ENCODE data around the gene CLDND2. TPM values are rescaled to one million over a fixed set of nuclear protein-coding genes. Genes with fewer than 3 reads are reported as not detected.
A peak's percentile ranks its signal among the peaks of the same experiment; 100 is the strongest.

The CLDND2 gene
- total RNA-seq, 1 donor from 2014 or later, result not detected

DNA sequence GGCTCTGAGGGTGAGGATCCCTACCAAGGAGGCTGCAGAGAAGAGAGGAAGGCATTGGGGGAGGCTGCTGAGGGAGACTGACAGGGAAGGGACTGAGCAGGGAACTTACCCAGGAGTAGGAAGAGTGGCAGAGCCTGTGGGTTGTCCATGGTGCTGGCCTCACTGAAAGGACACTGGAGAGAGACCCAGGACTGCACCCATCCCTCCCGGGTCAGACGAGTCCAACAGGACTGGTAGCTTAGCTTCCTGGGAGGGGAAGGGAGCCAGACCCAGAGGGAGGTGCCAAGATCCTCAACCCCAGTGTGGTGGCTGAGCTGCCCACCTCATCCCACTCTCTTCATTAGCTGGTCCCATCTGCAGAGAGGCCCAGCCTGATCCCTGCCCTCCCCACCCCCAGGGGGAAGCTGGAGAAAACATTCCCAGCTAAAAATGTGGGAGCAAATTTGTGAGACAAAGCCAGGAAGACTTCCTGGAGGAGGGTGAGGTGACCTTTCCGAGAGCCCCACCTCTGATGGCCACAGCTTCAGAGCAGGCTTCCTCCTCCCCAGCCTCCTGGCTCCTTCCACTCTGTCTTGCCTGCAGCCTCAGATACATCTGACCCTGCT is 26.7 kb downstream of the CLDND2 start, which contains the start of gene VSIG10L:
Gene VSIG10L (minus strand): TSS at position 164 of the 605 bp plus-strand sequence. CDS start 15 bp downstream, at position 149.
- H3K4me3 ChIP-seq, result no peak within 1 kb of the TSS
- H4K20me1 ChIP-seq (ENCODE audit: low read depth), result no peaks in the 10 kb centered on the region
- Mint-ChIP-seq H3K27me3 (ENCODE audit: insufficient read depth, low read depth) (peaks cover 6% of the 10 kb centered on the region), H3K4me3 (peak within 1 kb of the TSS; percentile 84), H3K27ac (peak within 1 kb of the TSS; percentile 9), H3K4me1 (peaks cover 8% of the 10 kb centered on the region), H3K9me3 (no peaks in the 10 kb centered on the region), H3K36me3 (peaks cover 6% of the 10 kb centered on the region)
- no peaks in the 10 kb centered on the region for H3K36me3 ChIP-seq
- H2AFZ ChIP-seq (replicated peaks), result no peak within 1 kb of the TSS
- H3K4me2 ChIP-seq, result no peak within 1 kb of the TSS
- DNase-seq (ENCODE audit: low spot score), result no peak
- no peaks in the 10 kb centered on the region for H3K79me2 ChIP-seq (ENCODE audit: low read depth)
- H3K9ac ChIP-seq, result no peak within 1 kb of the TSS
- peaks cover 24% of the 10 kb centered on the region for H3K27me3 ChIP-seq
- H3K9me3 ChIP-seq (ENCODE audit: low read depth), result no peaks in the 10 kb centered on the region
- TF ChIP-seq EZH2 (IDR thresholded peaks at IDR 0.05), result no peak
- no peak for TF ChIP-seq EZH2phosphoT487 (IDR thresholded peaks at IDR 0.05)
- TF ChIP-seq, protein P1, sequence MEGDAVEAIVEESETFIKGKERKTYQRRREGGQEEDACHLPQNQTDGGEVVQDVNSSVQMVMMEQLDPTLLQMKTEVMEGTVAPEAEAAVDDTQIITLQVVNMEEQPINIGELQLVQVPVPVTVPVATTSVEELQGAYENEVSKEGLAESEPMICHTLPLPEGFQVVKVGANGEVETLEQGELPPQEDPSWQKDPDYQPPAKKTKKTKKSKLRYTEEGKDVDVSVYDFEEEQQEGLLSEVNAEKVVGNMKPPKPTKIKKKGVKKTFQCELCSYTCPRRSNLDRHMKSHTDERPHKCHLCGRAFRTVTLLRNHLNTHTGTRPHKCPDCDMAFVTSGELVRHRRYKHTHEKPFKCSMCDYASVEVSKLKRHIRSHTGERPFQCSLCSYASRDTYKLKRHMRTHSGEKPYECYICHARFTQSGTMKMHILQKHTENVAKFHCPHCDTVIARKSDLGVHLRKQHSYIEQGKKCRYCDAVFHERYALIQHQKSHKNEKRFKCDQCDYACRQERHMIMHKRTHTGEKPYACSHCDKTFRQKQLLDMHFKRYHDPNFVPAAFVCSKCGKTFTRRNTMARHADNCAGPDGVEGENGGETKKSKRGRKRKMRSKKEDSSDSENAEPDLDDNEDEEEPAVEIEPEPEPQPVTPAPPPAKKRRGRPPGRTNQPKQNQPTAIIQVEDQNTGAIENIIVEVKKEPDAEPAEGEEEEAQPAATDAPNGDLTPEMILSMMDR (IDR thresholded peaks at IDR 0.05), result no peak
- no peak within 1 kb of the TSS for H3K27ac ChIP-seq
- H3K4me1 ChIP-seq, result peaks cover 4% of the 10 kb centered on the region
- peaks cover 6% of the 10 kb centered on the region for H3F3A ChIP-seq (ENCODE audit: low read depth)

DNA sequence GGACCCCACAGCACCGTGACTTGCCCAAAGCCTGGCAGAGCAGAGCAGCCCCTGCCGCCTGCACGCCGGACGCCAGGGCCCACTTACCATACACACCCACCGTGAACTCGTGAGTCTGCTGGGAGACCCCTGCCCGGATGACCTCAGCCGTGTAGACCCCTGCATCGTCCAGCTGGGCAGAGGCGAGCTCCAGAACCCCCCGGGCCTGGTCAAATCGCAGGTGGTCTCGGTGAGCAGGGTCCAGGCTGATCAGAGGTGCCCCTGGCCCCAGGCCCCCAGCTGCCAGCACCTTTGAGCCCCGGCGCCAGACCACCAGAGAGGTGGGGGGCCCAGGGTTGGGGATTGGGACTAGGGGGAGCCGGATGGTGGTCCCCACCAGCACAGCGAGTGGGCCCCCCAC is 27.7 kb downstream of the CLDND2 start:
- no peaks in the 10 kb centered on the region for H4K20me1 ChIP-seq (ENCODE audit: low read depth)
- TF ChIP-seq EZH2 (IDR thresholded peaks at IDR 0.05) (no peak), EZH2phosphoT487 (IDR thresholded peaks at IDR 0.05) (no peak)
- TF ChIP-seq, protein P1 (IDR thresholded peaks at IDR 0.05), result no peak
- no peak overlapping the region for H3K27ac ChIP-seq
- H3K4me3 ChIP-seq, result no peak overlapping the region
- H3K36me3 ChIP-seq, result no peaks in the 10 kb centered on the region
- no peak overlapping the region for H2AFZ ChIP-seq (replicated peaks)
- H3K9me3 ChIP-seq (ENCODE audit: low read depth), result no peaks in the 10 kb centered on the region
- H3K9me3 Mint-ChIP-seq, result no peaks in the 10 kb centered on the region
- H3K79me2 ChIP-seq (ENCODE audit: low read depth), result no peaks in the 10 kb centered on the region
- peaks cover 24% of the 10 kb centered on the region for H3K27me3 ChIP-seq
- peaks cover 8% of the 10 kb centered on the region for H3K4me1 Mint-ChIP-seq
- no peak overlapping the region for H3K9ac ChIP-seq
- peaks cover 6% of the 10 kb centered on the region for H3K36me3 Mint-ChIP-seq
- H3K4me3 Mint-ChIP-seq, result peak overlapping the region; percentile 84
- peaks cover 4% of the 10 kb centered on the region for H3K4me1 ChIP-seq
- no peak for DNase-seq (ENCODE audit: low spot score)
- peak overlapping the region; percentile 57 for H3K27ac Mint-ChIP-seq
- H3F3A ChIP-seq (ENCODE audit: low read depth), result peaks cover 6% of the 10 kb centered on the region
- H3K27me3 Mint-ChIP-seq (ENCODE audit: insufficient read depth, low read depth), result peaks cover 6% of the 10 kb centered on the region
- H3K4me2 ChIP-seq, result no peak overlapping the region

DNA sequence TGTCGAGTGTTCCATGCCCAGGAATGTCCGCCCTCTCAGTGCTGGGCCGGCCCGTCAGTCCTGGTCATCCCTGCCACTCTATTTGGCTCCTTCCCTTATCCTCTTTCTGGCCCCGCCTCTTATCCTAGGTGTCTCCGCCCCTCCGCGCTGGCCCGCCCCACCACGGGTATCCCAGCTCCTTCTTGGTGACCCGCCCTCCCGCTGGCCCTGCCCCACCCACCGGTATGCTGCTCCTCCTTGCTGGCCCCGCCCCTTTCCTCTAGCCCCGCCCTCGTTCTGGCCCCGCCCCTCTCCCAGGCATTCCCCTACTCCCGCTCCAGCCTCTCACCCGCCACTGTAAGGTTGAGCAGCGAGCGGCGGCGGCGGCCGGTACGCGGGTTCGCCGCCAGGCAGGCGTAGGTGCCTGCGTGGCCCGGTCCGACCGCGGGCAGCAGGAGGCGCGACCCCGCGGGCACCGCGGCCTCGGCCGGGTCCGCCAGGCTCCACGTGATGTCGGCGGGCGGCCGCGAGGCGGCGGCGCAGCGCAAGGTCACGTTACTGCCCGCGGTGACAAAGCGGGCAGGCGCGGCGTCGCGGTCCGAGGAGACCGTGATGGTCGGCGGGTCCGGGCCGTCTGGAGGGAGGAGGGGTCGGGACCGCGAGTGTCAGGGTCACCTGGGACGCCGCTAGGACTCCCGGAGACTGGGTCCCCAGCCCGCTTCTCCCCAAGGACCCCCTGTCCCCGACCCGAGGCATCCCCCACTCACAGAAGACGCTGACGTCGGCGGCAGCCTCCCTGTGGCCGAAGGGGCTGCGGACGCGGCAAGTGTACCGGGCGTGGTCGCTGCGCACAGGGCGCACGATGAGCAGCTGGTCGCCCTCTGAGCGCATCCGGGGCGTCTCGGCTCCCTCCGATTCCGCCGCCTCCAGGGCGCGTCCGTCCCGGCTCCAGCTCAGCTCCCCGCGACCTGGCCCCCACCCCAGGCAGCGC is 28.8 kb downstream of the CLDND2 start:
- H4K20me1 ChIP-seq (ENCODE audit: low read depth), result no peaks in the 10 kb centered on the region
- peak; percentile 98 for DNase-seq (ENCODE audit: low spot score)
- H3K9ac ChIP-seq, result no peak overlapping the region
- Mint-ChIP-seq H3K4me3 (peak overlapping the region; percentile 93), H3K4me1 (peaks cover 8% of the 10 kb centered on the region), H3K27ac (no peak overlapping the region), H3K9me3 (no peaks in the 10 kb centered on the region), H3K36me3 (peaks cover 2% of the 10 kb centered on the region), H3K27me3 (ENCODE audit: insufficient read depth, low read depth) (peaks cover 6% of the 10 kb centered on the region)
- peaks cover 4% of the 10 kb centered on the region for H3K4me1 ChIP-seq
- H3K9me3 ChIP-seq (ENCODE audit: low read depth), result no peaks in the 10 kb centered on the region
- peak overlapping the region; percentile 92 for H2AFZ ChIP-seq (replicated peaks)
- peaks cover 24% of the 10 kb centered on the region for H3K27me3 ChIP-seq
- no peak overlapping the region for H3K27ac ChIP-seq
- peaks cover 6% of the 10 kb centered on the region for H3F3A ChIP-seq (ENCODE audit: low read depth)
- H3K4me2 ChIP-seq, result peak overlapping the region; percentile 89
- H3K79me2 ChIP-seq (ENCODE audit: low read depth), result no peaks in the 10 kb centered on the region
- TF ChIP-seq EZH2phosphoT487 (IDR thresholded peaks at IDR 0.05), result no peak
- peak; percentile 53 for TF ChIP-seq EZH2 (IDR thresholded peaks at IDR 0.05)
- TF ChIP-seq, protein P1 (IDR thresholded peaks at IDR 0.05), result peak; percentile 40
- H3K36me3 ChIP-seq, result no peaks in the 10 kb centered on the region
- peak overlapping the region; percentile 85 for H3K4me3 ChIP-seq

All from neural progenitor cell (in vitro differentiated cells).